HG02623 (cell line): ENCODE measurements around the gene TMEM14C.

ENCODE experiments used
- ATAC-seq: cut with Tn5 transposase; IDR thresholded peaks from one replicate; pipeline ENCODE4 v1.9.1; 2021; ENCODE audit warnings: moderate library complexity; ENCODE audit not compliant: unreplicated experiment

The TMEM14C gene

DNA sequence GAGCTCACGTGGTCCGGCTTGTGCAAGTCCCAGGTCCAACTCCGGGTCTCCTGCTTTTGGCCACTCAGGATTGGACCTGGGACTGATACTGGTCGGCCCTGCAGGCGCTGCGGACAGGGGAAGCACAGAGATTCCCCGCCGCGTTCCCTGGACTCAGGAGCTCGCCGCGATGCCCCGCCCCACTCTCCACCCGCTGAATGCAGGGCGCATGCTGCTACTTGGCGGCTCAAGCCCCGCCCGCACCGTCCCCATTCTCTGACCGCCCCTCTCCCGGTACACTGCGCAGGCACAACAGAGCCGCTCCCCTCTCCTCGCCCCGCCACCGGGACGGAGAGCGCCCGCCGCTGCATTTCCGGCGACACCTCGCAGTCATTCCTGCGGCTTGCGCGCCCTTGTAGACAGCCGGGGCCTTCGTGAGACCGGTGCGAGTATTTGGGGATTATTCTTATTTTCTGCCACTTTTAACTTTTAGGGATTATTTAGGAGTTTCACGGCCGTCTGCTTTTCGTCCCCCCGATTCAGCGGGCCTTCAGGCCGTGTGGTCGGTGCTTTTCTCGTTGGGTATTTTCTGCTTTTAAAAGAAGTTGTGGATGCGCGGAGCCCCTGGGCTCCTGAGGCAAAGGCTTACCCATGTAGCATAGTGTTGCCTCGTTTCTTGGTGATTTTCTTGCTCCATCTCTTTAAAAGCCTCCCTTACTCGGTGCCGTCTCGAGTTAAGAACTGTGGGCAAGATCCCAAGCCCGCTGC, at the start of gene TMEM14C:
TSS of gene TMEM14C (plus strand) at position 251 of the 747 bp plus-strand sequence. CDS start 1,544 bp downstream, outside the sequence.
- ATAC-seq, result peak; percentile 98

DNA sequence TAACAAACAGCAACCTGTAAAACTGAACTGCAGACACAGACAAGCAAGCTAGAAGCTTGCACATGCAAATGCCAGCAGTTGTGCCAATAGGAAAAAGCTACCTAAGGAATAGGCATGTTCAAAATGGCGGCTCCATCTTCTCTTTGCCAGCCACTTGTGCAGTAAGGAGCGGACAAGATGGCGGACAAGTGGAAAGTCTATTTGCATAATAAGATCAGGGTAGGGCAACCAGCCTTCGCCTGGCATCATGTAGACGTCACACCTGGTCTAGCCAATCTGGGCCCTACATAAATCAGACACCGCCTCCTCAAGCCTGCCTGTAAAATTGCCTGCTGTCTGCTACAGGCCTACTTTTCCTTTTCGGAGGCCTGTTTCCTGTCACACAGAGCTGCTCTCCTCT, 46.5 kb upstream of the TMEM14C start:
- no peak for ATAC-seq

DNA sequence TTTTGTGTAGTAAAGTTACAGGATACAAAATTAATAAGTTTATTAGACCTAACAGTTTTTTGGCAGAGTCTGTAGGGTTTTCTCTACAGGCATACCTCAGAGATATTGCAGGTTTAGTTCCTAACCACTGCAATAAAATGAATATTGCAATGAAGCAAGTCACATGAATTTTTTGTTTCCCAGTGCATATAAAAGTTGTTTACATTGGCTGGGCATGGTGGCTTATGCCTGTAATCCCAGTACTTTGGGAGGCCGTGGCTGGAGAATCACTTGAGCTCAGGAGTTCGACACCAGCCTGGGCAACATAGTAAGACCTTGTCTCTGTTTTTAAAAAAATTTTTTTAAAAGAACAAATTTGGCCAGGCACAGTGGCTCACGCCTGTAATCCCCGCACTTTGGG, 44.4 kb upstream of the TMEM14C start:
- no peak for ATAC-seq

DNA sequence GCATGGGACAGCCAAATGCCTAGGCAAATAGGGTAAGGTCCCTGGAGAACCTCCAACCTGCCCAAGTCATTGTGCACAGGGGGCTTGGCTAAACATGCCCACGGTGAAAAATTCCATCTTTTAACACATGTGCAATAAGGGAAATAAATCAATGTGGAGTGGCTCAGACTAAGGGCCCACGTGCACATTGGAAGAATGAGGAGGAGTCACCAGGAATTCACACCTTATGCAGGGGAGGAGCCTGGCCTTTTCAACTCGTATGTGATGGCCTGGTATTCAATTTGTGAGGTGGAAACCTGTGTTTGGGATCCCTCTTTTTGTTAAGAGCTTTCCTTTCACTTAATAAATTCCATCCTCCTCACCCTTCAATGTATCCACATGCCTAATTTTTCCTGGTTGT, 41.1 kb upstream of the TMEM14C start:
- no peak for ATAC-seq

DNA sequence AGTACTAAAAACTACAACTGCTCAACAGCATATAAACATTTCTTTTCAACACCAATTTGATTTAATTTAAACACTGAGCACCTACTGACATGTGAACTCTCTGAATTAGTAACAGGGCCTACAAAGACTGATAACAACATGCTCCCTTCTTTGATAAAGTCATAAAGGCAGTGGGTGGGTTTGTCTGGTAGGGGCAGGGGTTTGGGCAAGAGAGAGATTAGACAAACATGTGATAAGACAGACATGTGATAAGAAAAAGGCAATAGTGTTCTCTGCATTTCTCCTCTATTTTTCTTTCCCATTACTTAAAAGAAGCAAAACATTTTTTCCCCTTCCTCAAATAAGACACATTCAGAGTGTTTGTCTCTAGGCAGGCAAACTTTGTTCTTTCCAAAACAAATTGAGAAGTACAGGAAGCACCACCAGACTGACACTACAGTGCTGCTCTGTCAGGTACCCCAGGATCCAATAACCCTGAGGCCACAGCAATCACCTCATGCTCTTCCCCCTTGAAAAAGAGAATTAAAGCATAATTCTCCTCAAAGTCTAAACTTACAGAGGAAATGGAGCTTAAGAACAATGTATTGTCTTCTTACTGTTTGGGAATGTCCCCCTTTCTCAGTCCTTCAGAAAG, 40.4 kb upstream of the TMEM14C start:
- no peak for ATAC-seq

DNA sequence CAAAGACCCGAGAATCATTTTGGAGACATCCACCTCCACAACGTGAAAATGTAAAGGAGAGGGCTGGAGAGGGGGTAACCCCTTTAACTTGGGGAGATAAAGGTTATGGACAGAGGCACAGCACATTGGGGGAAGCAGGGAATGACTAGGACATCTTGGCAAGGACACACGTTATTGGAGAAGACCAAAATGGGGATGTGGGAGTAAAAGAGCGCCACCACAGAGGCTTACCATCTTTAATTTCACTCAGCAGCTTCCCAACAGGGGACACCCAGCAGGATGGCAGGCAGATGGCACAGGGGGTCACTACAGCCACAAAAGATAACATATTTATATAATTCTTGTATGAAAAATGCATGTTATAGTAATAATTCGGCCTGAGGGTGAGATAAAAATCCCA, 38.3 kb upstream of the TMEM14C start:
- ATAC-seq, result no peak

DNA sequence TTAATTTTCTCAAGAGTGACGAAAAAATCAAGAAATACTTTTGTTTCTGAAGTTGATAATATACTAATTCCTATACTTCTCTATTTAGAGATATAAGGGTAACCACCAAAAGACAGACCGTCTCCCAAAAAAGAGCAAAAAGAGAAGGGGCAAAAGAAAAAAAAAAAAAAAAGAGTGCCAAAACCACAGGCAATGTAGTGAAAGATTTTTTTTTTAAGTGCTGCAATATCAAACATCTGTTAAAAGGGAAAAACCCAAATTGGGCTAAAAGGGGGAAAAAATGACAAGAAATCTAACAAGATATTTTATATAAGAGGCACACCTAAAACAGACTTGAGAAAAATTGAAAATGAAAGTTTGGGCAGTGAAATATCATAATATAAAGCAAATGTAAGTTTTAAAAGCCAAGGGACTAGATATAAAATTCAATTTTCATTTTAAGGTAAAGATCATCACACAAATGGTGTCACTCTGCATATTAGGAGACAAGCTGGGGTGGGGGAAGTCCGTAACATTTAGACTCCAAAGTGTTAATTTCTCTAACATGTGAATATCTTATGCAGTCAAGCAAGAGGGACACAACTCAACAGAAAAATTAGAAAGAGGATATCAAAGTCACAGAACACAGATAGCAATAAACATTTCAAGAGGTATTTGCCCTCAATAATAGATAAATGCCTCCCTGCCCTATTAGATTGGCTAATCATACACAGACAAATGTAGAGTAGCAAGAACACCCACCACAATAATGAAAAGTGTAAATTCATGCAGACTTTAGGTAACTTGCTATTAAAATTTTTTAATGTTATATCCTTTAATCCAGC, 37.6 kb upstream of the TMEM14C start:
- no peak for ATAC-seq

DNA sequence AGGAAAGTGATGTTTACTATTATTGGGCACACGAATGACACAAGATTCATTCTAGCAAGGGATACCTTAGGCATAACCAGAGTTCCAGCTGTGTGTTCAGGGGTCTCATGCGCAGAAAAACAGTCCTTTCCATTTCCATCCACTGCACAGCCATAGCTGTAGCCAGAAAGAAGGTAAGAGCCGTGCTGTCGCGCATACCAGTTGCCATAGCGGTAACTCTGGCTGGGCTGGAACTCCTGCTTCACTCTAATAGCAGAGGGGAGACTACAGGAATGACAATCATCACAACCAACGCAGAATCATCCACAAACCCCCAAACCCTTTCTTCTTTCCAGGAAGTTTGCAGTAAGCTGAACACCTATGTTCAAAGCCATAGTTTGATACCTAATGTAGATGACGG, 36.0 kb upstream of the TMEM14C start:
- ATAC-seq, result no peak

DNA sequence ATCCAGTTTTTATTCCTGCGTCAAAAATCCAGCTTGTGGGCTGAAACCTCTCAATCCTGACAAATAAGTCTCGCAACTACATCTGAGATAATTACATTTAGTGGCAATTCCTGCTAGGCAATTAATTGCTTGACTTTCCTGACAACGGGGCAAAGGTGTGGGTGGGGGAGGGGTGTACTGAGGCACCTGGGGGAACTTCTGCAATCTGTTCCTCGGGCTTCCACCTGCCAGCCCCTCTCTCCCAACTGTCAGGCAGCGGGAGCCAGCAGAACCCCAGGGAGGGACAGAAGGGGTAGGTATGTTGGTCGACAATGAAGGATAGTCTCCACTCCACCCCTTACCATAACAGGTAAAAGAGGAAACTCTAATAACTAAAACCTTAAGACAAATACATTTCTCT, 35.3 kb upstream of the TMEM14C start:
- ATAC-seq, result no peak

DNA sequence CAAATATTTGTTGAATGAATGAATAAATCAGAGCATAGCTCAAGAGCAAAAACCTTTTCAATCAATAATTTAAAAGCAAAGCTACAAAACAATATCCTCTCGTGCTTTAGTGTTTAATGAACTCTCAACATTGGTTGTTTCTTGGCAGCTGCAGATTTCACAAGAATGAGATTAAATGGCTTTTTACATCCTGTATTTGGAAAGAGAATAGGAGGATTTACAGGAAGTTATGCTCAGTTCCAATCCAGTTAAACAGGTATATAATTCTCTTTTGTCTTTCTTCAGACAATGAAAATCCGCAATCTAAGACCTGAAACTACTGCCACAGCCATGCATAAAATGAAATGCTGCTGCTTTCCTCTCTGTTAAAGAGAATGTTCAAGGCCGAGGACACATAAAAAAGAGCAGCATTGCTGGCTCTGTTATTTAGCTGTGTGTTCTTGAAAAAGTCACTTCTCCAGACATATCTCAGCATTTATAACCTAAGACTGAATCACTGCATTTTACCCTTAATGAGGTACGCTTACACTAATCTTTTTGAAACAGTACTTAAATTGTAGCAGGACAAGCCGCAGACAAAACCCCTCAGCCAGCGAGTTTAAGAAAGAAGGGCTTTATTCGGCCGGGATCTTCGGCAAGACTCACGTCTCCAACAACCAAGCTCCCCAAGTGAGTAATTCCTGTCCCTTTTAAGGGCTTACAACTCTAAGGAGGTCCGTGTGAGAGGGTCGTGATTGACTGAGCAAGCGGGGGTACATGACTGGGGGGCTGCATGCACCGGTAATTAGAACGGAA, 32.0 kb upstream of the TMEM14C start:
- no peak for ATAC-seq

DNA sequence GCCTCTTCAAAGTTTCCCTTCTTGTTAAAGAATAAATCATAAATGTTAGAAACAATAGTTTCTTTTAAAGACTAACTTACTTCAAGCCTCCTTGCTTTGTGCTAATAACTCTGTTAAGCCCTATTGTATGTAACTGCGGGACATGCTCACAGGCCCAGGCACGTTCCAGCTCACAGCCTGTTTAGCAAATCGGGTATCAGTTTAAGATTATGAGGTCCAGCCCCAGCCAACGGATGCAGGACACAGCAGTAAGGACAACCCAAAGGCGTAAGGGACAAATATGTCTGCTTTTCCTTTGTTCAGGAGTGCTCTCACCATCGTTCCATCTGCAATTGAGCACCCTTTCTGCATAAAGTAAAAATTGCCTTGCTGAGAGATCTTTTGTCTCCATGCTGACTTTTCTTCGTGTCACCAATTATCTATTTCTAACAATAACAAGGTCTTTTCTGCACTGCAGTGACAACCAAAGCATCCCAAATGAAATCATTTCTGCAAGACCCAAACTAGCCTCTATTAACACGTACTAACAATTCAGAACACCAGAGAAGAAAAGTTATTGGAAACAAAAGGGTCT, 29.8 kb upstream of the TMEM14C start:
- no peak for ATAC-seq

DNA sequence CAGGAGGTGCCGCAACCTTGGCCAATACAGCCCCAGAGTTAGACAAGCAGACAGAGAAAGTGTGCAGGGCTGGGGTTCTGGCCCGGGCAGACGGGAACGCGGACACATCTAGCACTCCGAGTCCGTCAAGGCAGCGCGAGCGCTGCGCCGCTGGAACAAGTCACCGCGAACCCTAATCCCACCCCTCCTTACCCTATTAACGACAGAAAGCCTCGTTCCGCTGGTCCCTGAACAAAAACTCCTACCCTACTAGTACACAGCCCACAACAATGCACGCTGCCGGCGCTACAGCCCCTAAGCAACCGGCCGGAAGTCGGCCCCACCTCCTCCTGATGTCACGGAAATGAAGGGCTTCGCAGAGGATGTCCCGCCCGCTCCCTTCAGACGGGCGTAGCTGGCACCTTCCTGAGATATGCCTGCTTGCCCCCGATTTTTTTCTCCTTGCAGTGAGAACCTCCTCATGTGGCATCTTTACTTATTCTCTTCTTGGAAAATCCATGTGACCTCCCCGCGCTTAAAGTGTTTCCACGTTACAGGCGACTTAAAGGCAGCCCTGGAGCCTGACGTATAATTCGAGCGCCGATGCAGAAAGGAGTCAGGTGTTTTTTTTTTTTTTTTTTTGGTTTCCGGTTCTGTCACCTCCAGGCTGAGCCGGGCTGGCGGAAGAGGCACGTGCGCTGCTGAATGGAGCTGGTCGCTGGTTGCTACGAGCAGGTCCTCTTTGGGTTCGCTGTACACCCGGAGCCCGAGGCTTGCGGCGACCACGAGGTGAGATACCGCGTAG, 28.4 kb upstream of the TMEM14C start, which contains the start of the genes C6orf52 and PAK1IP1:
TSS of gene C6orf52 (minus strand) at position 315 of the 784 bp plus-strand sequence. CDS start 7,066 bp downstream, outside the sequence.
TSS of gene PAK1IP1 (plus strand) at position 671 of the 784 bp plus-strand sequence. CDS start at position 685, 14 bp downstream.
- ATAC-seq, result peak; percentile 98

DNA sequence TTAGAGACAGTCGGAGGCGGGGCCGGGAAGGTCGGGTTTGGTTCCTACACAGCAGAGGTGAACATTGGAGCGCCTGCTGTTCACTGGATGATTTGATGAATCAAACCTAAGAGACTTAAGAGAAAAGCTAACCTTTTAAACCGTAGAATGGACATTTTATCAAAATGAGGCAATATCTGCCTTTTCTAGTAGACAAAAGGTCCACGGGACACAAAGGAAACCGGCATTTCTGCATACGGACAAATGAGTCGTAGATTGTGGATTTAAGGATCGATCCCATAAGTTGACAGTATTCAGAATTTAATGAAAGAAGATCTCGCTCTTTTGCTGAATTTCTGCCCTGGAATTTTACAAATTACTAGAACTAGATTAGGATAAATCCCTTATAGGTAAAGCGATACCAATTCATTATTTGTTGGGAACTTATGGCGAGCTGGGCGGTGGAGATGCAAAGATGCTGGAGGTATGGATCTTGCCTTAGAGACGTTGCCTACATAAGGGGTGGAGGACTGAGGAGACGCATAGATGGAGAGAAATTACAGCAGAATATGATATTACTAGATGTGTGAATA, 27.7 kb upstream of the TMEM14C start:
- ATAC-seq, result no peak

DNA sequence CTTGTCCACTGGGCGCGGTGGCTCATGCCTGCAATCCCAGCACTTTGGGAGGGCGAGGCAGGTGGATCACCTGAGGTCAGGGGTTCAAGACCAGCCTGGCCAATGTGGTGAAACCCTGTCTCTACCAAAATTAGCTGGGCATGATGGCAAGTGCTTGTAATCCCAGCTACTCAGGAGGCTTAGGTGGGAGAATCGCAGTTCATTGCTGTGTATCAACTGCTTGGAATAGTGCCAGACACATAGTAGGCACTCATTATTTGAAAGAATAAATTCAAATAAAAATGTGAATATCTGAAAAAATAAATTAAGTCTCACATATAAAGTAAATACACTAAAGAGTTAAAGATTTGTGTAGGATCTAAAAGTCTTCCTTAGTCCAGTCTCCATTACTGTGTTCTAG, 26.2 kb upstream of the TMEM14C start:
- ATAC-seq, result no peak

DNA sequence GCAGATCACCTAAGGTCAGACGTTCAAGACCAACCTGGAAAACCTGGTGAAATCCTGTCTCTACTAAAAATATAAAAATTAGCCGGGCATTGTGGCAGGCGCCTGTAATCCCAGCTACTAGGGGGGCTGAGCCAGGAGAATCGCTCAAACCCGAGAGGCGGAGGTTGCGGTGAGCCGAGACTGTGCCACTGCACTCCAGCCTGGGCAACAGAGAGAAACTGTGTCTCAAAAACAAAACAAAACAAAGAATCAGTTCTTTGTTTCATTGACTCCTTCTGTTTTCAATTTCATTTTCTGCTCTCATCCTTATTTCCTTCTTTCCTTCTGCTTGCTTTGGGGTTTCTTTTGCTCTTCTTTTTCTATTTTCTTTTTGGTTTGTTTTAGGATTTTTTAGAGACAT, 8.9 kb upstream of the TMEM14C start:
- no peak for ATAC-seq

DNA sequence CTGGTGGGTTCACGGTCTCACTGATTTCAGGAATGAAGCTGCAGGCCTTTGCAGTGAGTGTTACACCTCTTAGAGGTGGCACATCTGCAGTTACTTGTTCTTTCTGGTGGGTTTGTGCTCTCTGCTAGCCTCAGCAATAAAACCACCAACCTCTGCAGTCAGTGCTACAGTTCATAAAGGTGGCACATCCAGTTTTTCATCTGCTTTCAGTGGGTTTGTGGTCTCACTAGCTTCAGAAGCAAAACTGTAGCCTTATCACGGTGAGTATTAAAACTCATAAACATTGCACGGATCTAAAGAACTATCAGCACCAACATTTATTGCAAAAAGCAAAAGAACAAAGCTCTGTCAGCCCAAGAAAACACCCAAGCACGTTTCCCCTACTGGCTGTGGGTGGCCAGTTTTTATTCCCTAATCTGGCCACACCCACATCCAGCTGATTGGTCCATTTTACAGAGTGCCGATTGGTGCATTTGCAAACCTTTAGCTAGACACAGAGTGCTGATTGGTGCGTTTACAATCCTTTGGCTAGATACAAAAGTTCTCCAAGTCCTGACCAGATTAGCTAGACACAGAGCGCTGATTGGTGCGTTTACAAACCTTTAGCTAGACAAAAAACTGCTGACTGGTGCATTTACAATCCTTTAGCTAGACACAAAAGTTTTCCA, 3.4 kb upstream of the TMEM14C start:
- ATAC-seq, result no peak

DNA sequence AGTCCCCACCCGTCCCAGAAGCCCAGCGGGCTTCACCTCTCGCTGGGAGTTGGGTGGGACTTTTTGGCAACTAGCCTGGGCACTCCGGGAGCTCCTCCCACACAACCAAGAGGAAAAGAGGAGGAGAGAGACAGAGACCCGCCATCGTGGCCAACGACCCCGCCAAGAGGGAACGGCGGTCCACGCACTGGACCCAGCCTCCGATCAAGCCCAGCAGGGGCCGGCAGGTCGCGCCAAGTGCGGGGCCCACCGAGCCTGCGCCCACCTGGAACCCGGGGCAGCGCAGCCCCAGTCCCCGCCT, 3.0 kb upstream of the TMEM14C start:
- ATAC-seq, result no peak

DNA sequence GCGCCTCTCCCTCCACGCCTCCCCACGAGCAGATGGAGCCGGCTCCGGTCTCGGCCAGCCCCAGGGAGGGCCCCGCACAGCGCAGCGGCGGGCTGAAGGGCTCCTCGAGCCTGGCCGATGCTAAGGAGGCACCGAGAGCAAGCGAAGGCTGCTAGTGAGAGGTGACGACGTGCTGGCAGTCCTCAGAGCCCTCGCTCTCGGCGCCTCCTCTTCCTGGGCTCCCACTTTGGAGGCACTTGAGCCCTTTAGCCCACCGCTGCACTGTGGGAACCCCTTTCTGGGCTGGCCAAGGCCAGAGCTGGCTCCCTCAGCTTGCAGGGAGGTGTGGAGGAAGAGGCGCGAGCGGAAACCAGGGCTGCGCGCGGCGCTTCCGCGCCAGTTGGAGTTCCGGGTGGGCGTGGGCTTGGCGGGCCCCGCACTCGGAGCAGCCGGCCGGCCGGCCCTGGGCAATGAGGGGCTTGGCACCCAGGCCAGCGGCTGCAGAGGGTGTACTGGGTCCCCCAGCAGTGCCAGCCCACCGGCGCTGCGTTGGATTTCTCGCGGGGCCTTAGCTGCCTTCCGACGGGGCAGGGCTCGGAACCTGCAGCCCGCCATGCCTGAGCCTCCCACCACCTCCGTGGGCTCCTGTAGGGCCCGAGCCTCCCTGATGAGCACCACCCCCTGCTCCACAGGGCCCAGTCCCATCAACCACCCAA, 2.5 kb upstream of the TMEM14C start:
- no peak for ATAC-seq
